DMS153 treated with DMSO at 0.1 percent for 48 hours (cell line): Measurements from ENCODE around the gene LRP6.
A peak's percentile ranks its signal among the peaks of the same experiment; 100 is the strongest.
"Not testable (repeated sequence)": the region's sequence is repeated elsewhere in the genome, so short reads cannot be mapped to it uniquely, and the experiment has no call there.

ENCODE experiments used
- DNase-seq: peaks from one replicate; lab custom pipeline; 2025; ENCODE audit not compliant: unreplicated experiment; lab: John Stamatoyannopoulos, UW

The LRP6 gene

DNA sequence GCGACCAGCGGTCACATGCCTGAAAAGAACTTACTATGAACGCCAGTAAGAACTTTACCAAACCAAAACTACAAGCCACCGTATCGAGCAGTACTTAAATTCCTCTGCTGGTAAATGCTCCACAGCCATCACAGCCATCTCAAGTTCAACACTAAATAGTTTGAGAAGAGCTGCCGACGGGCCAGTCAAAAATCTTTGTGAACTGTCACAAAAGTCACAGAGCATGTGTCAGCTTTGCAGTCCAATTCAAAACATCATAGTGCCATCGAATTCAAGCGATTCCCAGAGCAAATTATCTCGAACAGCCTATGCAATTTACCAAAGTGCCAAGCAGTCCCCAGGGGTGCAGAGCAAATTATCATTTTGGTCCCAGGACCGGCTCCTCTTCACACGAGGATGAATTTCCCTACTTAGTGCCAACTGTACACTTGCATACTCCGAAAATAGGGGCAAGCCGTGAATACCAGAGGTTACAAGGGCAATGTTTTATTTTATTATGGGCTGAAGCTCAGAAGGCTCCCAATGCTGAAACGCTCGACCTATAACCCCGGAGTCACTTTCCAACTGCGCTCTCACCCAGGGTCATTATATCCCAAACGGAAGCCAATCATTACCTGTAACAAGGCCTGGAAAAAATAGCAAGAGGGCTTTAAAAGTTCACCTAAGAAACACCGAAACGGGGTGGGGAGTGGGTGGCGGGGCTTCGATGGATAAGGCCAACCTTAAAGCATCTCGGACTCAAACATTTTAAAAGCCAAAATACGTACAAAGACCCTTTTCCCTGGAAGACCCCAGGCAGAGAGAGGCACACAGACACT lies 1.1 kb downstream of the LRP6 start:
- peak; percentile 44 for DNase-seq

DNA sequence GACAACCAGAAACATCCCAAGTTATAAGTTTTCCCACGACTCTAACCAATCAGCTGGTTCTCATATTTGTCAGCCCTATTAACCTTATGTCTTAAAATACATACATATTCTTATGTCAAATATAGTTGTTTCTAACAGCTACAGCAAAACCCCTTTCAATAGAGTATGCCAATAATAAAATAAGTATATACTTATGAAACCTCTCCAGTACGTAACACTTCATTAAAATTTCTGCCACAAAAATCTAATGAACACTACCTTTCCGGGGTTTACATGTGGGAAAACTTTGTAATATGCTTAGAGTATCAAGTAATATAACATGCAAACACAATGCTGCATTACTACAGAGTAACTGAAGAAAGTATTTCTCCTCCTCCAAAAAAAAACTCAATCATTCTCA lies 1.8 kb downstream of the LRP6 start:
- no peak for DNase-seq

DNA sequence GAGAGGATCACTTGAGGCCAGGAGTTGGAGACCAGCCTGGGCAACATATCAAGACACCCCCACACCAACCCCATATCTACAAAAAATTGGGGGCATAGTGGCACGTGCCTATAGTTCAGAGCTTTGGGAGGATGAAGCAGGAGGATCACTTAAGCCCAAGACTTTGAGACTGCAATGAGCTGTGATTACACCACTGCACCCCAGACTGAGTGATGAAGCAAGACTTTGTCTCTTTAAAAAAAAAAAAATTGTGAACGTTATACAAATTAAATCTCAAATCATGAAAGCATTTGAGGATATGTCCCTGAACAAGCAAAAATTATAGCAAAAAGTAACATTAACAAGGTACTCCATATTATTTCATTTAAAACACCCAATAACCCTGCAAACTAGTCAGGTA lies 2.9 kb downstream of the LRP6 start:
- no peak for DNase-seq

DNA sequence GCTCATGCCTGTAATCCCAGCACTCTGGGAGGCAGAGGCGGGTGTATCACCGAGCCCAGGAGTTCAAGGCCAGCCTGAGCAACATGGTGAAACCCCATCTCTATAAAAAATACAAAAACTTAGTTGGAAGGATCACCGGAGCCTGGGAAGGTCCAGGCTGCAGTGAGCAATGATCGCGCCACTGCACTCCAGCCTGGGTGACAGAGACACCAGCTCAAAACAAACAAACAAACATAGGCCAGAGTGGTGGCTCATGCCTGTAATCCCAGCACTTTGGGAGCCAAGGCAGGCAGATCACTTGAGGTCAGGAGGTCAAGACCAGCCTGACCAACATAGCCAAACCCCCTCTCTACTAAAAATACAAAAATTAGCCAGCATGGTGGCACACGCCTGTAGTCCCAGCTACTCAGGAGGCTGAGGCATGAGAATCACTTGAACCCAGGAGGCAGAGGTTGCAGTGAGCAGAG lies 10.5 kb downstream of the LRP6 start:
- not testable (repeated sequence) for DNase-seq

DNA sequence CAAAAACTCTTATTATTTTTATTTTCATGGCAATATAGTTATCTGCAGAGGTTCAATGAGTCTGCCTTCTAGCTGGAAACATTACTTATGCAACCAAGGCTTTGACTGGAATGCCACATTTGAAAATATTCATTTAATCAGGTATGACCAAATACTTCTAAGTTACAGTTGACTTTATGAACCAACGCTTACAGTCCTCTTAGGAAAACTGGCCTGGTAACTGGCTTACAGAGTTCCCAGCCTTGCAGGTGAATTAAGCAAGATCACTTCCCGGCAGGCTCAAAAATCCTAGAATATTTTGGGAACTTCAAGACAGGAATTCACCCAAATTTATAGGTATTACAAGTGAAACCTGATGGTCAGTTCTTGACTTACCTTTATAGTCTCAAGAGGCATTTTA lies 12.3 kb downstream of the LRP6 start:
- no peak for DNase-seq

DNA sequence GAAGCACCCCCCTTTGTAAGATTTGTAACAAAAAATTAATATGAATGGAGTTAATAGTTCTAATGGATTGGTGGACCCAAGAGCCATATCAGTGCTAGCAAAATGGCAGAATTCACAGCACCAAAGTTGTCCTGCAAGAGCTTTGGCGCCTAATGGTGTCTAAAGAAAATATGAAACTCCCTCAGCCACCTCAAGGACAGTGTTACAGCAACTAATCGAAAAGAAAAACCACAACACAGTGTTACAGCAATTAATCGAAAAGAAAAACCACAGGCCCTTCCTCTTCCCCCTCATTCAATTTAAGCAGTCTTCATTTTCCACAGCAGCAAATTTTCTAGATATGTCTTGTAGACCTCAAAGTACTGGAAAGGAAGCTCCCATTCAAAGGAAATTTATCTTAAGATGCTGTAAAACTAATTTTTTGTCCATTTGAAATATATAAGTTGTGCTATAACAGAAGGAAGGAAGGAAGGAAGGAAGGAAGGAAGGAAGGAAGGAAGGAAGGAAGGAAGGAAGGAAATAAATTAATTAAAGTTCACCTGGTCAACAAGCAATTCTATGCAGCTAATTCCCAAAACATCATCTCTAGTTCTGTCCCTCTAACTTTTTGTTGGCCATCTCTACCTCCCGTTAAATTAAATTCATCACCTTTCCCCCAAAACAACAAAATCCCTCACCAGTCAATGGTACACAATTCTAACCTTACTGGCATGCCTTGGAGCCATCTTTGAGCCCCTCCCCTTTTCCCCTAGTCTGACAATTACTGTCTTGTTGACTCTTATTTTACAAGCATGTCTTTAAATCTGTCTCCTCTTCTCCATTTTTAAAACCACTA lies 17.4 kb downstream of the LRP6 start:
- no peak for DNase-seq

DNA sequence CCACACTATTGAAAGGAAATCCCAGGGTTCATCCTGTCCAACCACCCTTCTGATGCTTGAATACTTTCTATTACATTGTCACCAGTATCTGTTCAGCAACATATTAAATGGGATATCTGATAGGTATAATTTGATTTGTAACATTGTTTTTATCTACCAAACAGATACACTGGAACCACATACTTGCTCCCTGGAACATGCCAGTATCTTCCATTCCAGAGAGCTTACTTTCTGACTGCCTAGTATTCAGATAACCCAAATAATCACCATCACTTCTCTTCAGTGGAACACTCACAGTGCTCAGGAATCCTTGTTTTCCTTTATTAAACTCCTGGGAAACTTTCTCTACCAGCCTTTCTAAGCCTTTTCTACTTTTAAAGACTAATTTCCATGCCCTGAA lies 19.3 kb downstream of the LRP6 start:
- DNase-seq: no peak

DNA sequence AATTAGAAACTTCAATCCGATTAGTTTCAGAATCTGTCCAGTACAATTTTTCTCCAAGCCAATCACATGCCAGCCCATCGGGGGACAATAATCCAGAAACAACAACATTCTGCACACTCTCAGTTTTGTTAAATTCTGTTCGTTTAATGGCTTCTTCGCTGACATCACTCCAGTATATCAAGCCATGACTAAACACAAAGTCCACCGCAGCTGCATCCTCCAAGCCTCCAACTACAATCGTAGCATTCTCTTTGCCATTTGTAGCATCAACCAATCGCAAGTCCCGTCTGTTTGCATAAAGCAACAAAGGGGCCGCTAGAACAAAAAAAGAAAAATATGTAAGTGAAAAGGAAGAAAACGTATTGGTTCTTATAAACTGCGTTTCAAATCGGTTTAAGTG lies 22.5 kb downstream of the LRP6 start:
- DNase-seq: no peak

DNA sequence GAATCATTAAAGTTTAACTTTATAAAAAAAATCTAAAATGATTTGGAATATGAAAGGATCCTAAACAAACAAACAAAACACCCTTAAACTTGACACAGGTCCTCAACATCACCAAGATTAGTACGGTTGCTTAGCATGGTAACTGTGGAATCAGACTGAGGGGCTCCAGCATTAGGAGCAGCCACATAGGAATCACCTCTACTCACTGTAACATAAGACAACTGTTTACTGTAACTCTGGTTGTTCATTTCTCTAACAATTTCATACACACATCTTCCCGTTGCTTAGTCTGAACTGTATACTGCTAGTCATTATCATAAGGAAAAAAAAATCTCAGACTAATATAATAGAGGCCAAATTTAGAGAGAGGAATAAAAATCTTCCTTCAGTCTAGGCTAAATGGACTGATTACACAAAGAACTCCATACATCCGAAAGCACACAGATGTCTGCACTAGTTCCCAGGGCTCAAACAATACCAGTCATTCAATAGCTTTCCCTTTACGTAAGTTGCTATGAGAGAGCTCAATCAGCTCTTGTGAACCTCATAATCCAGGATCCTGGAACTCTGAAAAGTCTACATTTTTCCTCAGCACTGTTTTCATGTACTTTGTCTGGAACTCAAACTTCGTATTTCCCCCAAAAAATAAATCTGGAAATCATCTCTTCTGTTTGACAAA lies 26.0 kb downstream of the LRP6 start:
- DNase-seq: peak; percentile 22

DNA sequence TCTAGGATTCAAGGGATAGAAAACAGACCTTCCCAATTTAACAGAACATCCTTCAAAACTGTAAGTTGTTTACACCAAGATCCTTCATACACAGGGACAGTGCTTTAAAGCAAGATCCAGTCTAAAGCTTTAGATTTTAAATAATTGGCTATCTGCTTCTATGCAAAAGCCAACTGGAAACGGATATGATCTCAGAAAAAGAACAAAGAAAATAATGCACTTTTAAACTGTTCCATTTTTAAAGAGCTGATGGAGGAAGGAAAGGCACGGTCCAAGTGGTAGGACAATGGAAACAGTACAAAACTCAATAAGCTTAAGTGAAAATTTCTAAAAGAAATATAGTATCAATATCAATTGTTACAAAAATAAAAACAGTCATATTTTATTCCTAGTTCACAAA lies 27.7 kb downstream of the LRP6 start:
- DNase-seq: no peak

DNA sequence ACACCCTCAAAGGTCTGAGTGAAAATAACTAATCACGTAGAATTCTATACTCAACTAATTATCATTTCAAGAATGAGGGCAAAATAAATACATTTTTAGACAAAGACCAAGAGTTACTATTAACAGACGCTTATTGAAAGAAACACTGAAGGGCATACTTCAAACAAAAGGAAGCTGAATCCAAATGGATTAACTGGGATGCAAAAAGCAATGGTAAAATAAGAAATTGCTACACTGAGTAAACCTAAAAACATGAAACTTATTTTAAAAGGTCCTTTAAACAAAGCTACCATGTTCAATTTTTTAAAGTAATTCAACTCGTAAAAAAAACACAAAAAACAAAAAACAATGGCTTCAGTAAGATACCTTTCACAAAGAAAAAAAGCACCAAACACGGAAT lies 28.2 kb downstream of the LRP6 start:
- DNase-seq: no peak

DNA sequence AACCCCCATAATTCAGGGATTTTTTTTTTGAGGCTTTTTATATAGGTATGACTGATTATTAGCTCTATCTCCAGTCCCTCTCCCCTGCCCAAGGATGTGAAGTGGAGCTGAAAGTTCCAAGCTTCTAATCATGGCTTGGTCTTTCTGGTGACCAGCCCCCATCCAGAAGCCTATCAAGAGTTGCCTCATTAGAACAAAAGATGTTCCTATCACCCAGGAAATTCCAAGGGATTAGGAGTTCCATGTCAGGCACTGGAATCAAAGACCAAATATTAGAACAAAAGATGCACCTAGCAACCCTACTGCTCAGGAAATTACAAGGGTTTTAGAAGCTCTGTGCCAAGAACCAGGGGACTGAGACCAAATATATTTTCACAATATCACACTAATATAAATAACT lies 29.9 kb downstream of the LRP6 start:
- DNase-seq: no peak

DNA sequence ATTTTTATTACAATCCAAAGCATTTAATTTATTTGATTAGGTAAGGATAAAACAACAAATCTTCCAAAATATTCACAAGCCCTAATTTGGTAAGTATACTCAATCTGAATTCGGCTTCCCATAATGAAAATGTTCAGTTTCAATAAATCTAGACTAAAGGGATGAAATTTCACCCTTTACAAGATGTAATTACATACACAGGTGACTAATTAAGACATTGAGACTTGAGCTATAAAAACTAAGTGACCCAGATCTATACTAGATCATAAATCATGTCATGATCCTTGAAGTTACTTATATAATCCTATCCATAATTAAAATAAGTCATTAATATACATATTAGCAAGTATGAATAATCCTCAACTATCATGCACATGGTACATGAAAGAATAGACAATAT lies 36.6 kb downstream of the LRP6 start:
- DNase-seq: no peak

DNA sequence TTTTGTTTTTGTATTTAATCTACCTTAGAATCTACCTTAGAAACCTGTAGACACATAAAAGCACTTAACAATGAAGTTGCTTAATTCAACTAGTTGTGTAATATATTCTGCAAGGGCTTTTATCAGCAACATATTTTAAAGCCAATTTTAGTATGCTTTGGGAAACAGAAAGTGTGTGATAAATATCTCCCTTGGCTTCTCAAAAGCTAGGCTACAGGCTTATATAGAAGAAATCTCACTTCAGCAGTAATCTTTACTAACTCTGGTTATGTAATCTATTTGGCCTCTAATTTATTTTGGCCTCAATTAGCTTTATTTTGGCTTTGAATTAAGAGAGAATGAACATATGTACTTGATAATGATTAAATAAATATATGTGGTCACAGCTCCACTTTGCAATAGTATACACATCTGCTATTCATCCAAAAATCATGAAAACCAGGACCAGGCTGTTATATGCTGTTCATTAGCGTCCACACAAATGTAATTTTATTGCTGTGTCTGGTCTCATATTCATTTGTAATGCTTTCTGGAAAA lies 37.2 kb downstream of the LRP6 start:
- DNase-seq: no peak

DNA sequence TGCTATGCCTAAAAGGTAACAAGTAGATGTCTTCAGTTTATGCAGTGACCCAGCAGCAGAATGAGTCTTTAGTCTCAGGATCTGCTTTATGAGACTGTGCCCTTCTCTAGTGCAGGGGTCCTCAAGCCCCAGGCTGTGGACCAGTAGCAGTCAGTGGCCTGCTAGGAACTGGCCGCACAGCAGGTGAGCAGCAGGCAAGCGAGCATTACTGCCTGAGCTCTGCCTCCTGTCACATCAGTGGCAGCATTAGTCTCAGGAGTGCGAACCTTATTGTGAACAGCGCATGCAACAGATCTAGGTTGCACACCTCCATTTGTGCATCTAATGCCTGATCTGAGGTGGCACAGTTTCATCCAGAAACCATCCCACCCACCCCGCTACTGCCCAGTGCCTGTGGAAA lies 38.4 kb downstream of the LRP6 start:
- no peak for DNase-seq

DNA sequence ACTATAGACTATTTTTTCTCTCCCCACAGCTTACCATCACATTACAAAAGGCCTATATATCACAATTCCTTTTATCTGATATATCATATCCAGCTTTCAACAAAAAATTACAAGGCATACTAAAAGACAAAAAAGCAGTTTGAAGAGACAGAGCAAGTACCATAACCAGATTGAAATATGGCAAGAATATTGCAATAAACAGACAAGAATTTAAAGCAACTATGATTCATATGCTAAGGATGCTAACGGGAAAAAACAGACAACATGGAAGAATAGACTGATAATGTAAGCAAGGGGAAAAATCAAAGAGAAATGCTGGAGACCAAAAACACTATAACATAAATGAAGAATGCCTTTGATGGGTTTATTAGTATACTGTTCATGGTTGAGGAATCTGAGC lies 40.7 kb downstream of the LRP6 start:
- no peak for DNase-seq

DNA sequence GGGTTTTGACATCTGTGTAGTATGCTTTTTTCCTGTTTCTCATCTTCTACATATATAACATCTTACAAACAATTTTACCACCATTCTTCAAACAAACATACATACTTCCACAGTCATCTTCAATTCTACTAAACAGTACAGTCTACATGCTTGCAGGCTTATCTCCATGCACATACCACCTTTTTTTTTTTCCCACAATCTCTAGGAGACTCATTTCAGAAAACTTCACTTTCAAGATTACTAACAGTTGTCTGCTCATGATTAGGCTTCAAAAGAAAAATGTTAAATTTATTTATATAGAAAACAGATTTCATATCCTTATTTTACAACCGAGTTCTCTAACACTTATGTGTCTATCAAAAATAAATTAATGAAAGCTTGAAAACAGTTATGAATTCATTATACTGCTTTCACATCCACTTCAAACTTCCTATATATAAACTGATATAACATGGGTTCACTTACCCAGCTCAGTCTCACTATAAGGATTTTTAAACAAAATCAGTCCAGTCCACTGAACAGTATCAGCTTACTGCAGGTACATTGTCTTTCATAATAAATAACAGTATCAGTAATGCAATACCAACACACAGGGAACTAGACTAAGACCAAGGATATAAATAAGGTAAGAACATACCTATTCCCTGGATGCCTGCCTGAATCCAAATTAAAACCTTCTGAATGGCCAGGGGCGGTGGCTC lies 42.5 kb downstream of the LRP6 start:
- DNase-seq: no peak

DNA sequence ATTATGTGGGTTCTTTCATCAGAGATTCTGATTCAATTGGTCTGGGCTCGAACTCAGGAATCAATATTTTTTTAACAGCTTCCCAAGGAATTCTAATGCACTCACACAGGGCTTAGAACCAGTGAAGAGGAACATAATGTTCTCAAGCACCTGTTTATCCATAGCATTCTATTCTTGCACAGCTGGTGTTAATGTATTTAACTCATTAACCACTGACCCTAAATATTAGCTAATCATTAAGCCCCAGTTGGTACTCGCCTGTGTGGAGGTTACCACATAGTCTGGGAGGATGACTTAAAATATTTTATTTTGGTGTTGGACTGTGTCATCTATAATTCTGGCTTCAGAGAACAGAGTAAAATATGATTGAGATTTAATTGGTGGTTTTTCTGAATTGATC lies 45.3 kb downstream of the LRP6 start:
- no peak for DNase-seq

DNA sequence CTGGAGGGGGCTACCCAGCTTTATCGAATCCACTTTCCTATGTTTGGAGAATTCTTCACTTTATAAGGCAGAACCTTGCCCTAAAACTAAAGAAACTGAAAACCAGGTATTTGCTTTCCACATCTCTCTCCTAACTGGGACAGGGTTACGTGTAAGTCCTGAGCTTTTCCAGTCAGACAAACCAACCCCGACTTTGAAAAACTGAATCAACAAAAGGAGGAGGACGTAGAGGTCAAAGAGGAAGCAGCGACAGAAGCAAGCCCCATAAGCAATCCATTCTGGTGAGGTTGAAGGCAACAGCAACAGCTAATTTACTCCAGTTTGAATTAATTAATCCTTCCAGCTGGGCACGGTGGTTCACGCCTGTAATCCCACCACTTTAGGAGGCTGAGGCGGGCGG lies 47.2 kb downstream of the LRP6 start:
- DNase-seq: no peak

DNA sequence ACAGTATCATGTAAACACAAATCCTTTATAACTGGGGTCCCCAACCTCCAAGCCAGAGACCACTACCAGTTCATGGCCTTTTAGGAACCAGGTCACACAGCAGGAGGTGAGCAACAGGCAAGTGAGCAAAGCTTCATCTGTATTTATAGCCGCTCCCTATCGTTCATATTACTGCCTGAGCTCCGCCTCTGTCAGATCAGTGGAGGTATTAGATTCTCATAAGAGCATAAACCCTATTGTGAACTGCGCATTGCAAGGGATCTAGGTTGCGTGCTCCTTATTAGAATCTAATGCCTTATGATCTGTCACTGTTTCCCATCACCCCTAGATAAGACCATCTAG lies 49.9 kb downstream of the LRP6 start:
- DNase-seq: no peak
